Suprapubic skin (tissue), 4 donors: Measurements from ENCODE around the gene CST2.
"Not testable (repeated sequence)": the region's sequence is repeated elsewhere in the genome, so short reads cannot be mapped to it uniquely, and the experiment has no call there.

Experiments used
- CTCF ChIP-seq, 2 donors: fragments of 200-600 bp in 1 of 2; fragments of 450-650 bp in 1 of 2; sonication (generic) in 1 of 2; IDR thresholded peaks; one replicate each; pipeline ENCODE4 v1.5.1; 2016 to 2019; ENCODE audit warnings: antibody characterized with exemption in 2 of 2, mild to moderate bottlenecking in 1 of 2, moderate library complexity in 1 of 2
- POLR2A ChIP-seq, 2 donors: fragments of 450-650 bp; IDR thresholded peaks; one replicate each; pipeline ENCODE4 v1.6.1; 2017; ENCODE audit warnings: antibody characterized with exemption in 2 of 2, mild to moderate bottlenecking in 2 of 2, moderate library complexity in 2 of 2
- POLR2AphosphoS5 ChIP-seq, 3 donors: sonication (generic); formaldehyde crosslinking; IDR thresholded peaks; one replicate each; pipeline ENCODE4 v1.6.1; 2017; ENCODE audit warnings: antibody characterized with exemption in 3 of 3

GRCh38 chr20:23810349-23810748 lies 16.2 kb downstream of the CST2 start:
- not testable (repeated sequence) for TF ChIP-seq POLR2AphosphoS5, POLR2A, CTCF (IDR thresholded peaks at IDR 0.05)
